T-cell (primary cell): ENCODE results near the gene GTPBP3. TPM values are rescaled to one million over a fixed set of nuclear protein-coding genes. Genes with fewer than 3 reads are reported as not detected.

Experiments used
- ATAC-seq, 4 experiments: fragments of 200-7000 bp in 3 of 4; fragments of 150-1000 bp in 1 of 4; cut with Tn5 transposase; replicated peaks in 1 of 4; 1 replicate in 3 of 4; 2 replicates in 1 of 4; pipeline ENCODE4 v1.10.0; 2021; ENCODE audit warnings: moderate library complexity in 3 of 4, mild to moderate bottlenecking in 2 of 4, moderate number of reproducible peaks in 1 of 4
- CTCF ChIA-PET, 2 donors: fragments of 300-600 bp; sonication (Branson Sonifier 250); formaldehyde crosslinking; loops; one replicate each; lab custom pipeline; 2022; ENCODE audit warnings: antibody characterized with exemption in 2 of 2; lab: Charles Lee
- POLR2A ChIA-PET, 2 donors: fragments of 300-600 bp; sonication (Branson Sonifier 250); formaldehyde crosslinking; loops; one replicate each; lab custom pipeline; 2022; ENCODE audit warnings: antibody characterized with exemption in 2 of 2; lab: Charles Lee
- DNase-seq, 35 experiments: peaks; one replicate each; pipeline versions ENCODE4 v3.0.0 to v3.0.0-alpha.2; 2013 to 2023
- H3K27ac ChIP-seq: one replicate; pipeline ENCODE4 v1.5.1; 2013; ENCODE audit warnings: low read length
- H3K27me3 ChIP-seq, 2 experiments: replicated peaks in 1 of 2; 1 replicate in 1 of 2; 2 replicates in 1 of 2; pipeline versions ENCODE4 v1.6.1 to v1.7.0; 2013; ENCODE audit warnings: low read length in 1 of 2, mixed read lengths in 1 of 2; ENCODE audit not compliant: control insufficient read depth in 2 of 2, insufficient read depth in 2 of 2; ENCODE audit errors: extremely low read depth in 1 of 2
- H3K36me3 ChIP-seq, 2 donors: 1 replicate in 1 of 2; 2 replicates in 1 of 2; pipeline versions ENCODE4 v1.6.1 to v1.7.0; 2013; ENCODE audit warnings: low read length in 1 of 2; ENCODE audit not compliant: control insufficient read depth in 2 of 2, insufficient read depth in 1 of 2; ENCODE audit errors: extremely low read depth in 1 of 2
- H3K4me1 ChIP-seq, 2 experiments: 1 replicate in 1 of 2; 2 replicates in 1 of 2; pipeline versions ENCODE4 v1.6.1 to v1.7.0; 2013; ENCODE audit warnings: low read length in 2 of 2, mixed read lengths in 1 of 2; ENCODE audit not compliant: insufficient read depth in 2 of 2, control insufficient read depth in 1 of 2; ENCODE audit errors: extremely low read depth in 1 of 2
- H3K4me3 ChIP-seq, 2 donors: 1 replicate in 1 of 2; 2 replicates in 1 of 2; pipeline versions ENCODE4 v1.5.1 to v1.7.0; 2013; ENCODE audit warnings: mild to moderate bottlenecking in 2 of 2, low read length in 1 of 2, moderate library complexity in 1 of 2; ENCODE audit not compliant: control insufficient read depth in 1 of 2; ENCODE audit errors: extremely low read depth in 1 of 2
- H3K9me3 ChIP-seq: 2 replicates; pipeline ENCODE4 v1.7.0; 2013
- H3K27ac Mint-ChIP-seq, 2 donors: one replicate each; pipeline ENCODE4 v1.8.0; 2020 to 2021; ENCODE audit warnings: mild to moderate bottlenecking in 2 of 2, mixed read lengths in 2 of 2
- H3K27me3 Mint-ChIP-seq, 2 donors: one replicate each; pipeline ENCODE4 v1.8.0; 2021 to 2022; ENCODE audit warnings: mixed read lengths in 2 of 2
- H3K36me3 Mint-ChIP-seq: one replicate; pipeline ENCODE4 v1.8.0; 2021; ENCODE audit warnings: mixed read lengths
- H3K4me1 Mint-ChIP-seq, 3 donors: one replicate each; pipeline ENCODE4 v1.8.0; 2020 to 2022; ENCODE audit warnings: mixed read lengths in 3 of 3, mild to moderate bottlenecking in 1 of 3
- H3K4me3 Mint-ChIP-seq, 3 donors: one replicate each; pipeline ENCODE4 v1.8.0; 2020 to 2022; ENCODE audit warnings: mild to moderate bottlenecking in 3 of 3, mixed read lengths in 3 of 3, moderate library complexity in 3 of 3
- H3K9me3 Mint-ChIP-seq, 3 donors: one replicate each; pipeline ENCODE4 v1.8.0; 2020 to 2022; ENCODE audit warnings: mixed read lengths in 3 of 3
- WGBS: methylation state at CpG from one replicate; pipeline ENCODE4 v1.1.5; 2013; ENCODE audit warnings: missing lambda C conversion rate; ENCODE audit not compliant: insufficient coverage; 5-methylcytosine and 5-hydroxymethylcytosine counted together
- total RNA-seq, 35 experiments: library from RNA in 6 of 35; stranded (reverse) in 6 of 35; fragments of 120-200 nt in 1 of 35; gene quantifications; one replicate each; pipeline versions ENCODE4 v1.2.1 to v1.2.4 and lab custom pipeline; 2013 to 2026

Gene GTPBP3
- total RNA-seq, 5 donors from 2014 or later (not counting 1 experiment from before 2014, with no cell fraction given) = 31.9 to 72.5 (median 65.7) TPM

GRCh38 chr19:17339088-17339741 lies 1.9 kb downstream of the GTPBP3 start:
- Mint-ChIP-seq H3K27ac (no peak overlapping the region), H3K36me3 (no peaks in the 10 kb centered on the region), H3K27me3 (no peaks in the 10 kb centered on the region), H3K9me3 (no peaks in the 10 kb centered on the region), H3K4me1 (peaks cover 24 to 33% (median 31%) of the 10 kb centered on the region in 3 donors), H3K4me3 (peak overlapping the region; percentile 84 to 92 (median 87))
- POLR2A ChIA-PET = no interaction called here
- DNase-seq = peak in 10 of 35 experiments; percentile 20 to 44 (median 30)
- ATAC-seq = no peak
- CTCF ChIA-PET = no interaction called here
- Histone ChIP-seq H3K27ac (no peak overlapping the region), H3K4me1 (peaks cover 7 to 36% of the 10 kb centered on the region in 2 experiments), H3K4me3 (no peak overlapping the region), H3K27me3 (no peaks in the 10 kb centered on the region), H3K9me3 (no peaks in the 10 kb centered on the region), H3K36me3 (peaks cover 4 to 8% of the 10 kb centered on the region in 2 donors)
- 98% methylated on average over 8 of the region's 34 CpGs for WGBS

GRCh38 chr19:17340302-17340870 lies 3.0 kb downstream of the GTPBP3 start:
- Mint-ChIP-seq H3K36me3 (no peaks in the 10 kb centered on the region), H3K4me3 (no peak overlapping the region), H3K9me3 (no peaks in the 10 kb centered on the region), H3K4me1 (peaks cover 16 to 26% (median 24%) of the 10 kb centered on the region in 3 donors), H3K27ac (no peak overlapping the region), H3K27me3 (no peaks in the 10 kb centered on the region)
- H3K27ac ChIP-seq = no peak overlapping the region
- peaks cover 4 to 8% of the 10 kb centered on the region in 2 donors for H3K36me3 ChIP-seq
- ATAC-seq (no peak), DNase-seq (no peak)
- H3K9me3 ChIP-seq = no peaks in the 10 kb centered on the region
- H3K4me3 ChIP-seq = no peak overlapping the region
- H3K4me1 ChIP-seq = peaks cover 5 to 29% of the 10 kb centered on the region in 2 experiments
- no peaks in the 10 kb centered on the region for H3K27me3 ChIP-seq
- ChIA-PET CTCF (interaction anchor here in 1 of 2 donors (0.7 kb wide), 1 partner anchor 44 kb away, joined by 4 read pairs; no protein-coding TSS in a partner anchor), POLR2A (no interaction called here)
- 97% methylated on average over 19 of the region's 21 CpGs for WGBS

GRCh38 chr19:17340871-17341357 lies 3.6 kb downstream of the GTPBP3 start:
- Histone ChIP-seq H3K4me3 (no peak overlapping the region), H3K36me3 (peaks cover 4 to 8% of the 10 kb centered on the region in 2 donors), H3K4me1 (peaks cover 5 to 25% of the 10 kb centered on the region in 2 experiments), H3K9me3 (no peaks in the 10 kb centered on the region), H3K27me3 (peaks cover 0 to under 1% of the 10 kb centered on the region in 2 experiments), H3K27ac (no peak overlapping the region)
- peaks cover 17 to 24% (median 22%) of the 10 kb centered on the region in 3 donors for H3K4me1 Mint-ChIP-seq
- no peaks in the 10 kb centered on the region for H3K9me3 Mint-ChIP-seq
- H3K27me3 Mint-ChIP-seq = no peaks in the 10 kb centered on the region
- H3K4me3 Mint-ChIP-seq = no peak overlapping the region
- ATAC-seq (no peak), DNase-seq (no peak)
- POLR2A ChIA-PET = no interaction called here
- 97% methylated on average over 13 of the region's 17 CpGs for WGBS
- no peak overlapping the region for H3K27ac Mint-ChIP-seq
- no peaks in the 10 kb centered on the region for H3K36me3 Mint-ChIP-seq
- CTCF ChIA-PET = interaction anchor here in 1 of 2 donors (0.7 kb wide), 1 partner anchor 44 kb away, joined by 4 read pairs; no protein-coding TSS in a partner anchor

- ChIA-PET POLR2A (no interaction called here), CTCF (interaction anchor here in 1 of 2 donors (0.7 kb wide), 1 partner anchor 43 kb away, joined by 4 read pairs; no protein-coding TSS in a partner anchor)
- ATAC-seq (no peak), DNase-seq (no peak)
- H3K4me3 ChIP-seq = no peak overlapping the region
- Mint-ChIP-seq H3K4me3 (no peak overlapping the region), H3K27ac (no peak overlapping the region), H3K4me1 (peaks cover 19 to 28% (median 25%) of the 10 kb centered on the region in 3 donors), H3K9me3 (no peaks in the 10 kb centered on the region), H3K27me3 (no peaks in the 10 kb centered on the region), H3K36me3 (no peaks in the 10 kb centered on the region)
- peaks cover 0 to 5% of the 10 kb centered on the region in 2 experiments for H3K27me3 ChIP-seq
- H3K27ac ChIP-seq = no peak overlapping the region
- peaks cover 5 to 27% of the 10 kb centered on the region in 2 experiments for H3K4me1 ChIP-seq
- H3K36me3 ChIP-seq = peaks cover 4 to 8% of the 10 kb centered on the region in 2 donors
- no peaks in the 10 kb centered on the region for H3K9me3 ChIP-seq
- WGBS = 93% methylated on average over 14 of the region's 15 CpGs
These were observed 4.0 kb downstream of the GTPBP3 start for GRCh38 chr19:17341386-17341785.

GRCh38 chr19:17341845-17342244 lies 4.5 kb downstream of the GTPBP3 start:
- Histone ChIP-seq H3K36me3 (peaks cover 4 to 8% of the 10 kb centered on the region in 2 donors), H3K4me1 (peaks cover 5 to 23% of the 10 kb centered on the region in 2 experiments), H3K27ac (no peak overlapping the region), H3K9me3 (no peaks in the 10 kb centered on the region), H3K27me3 (peaks cover 0 to 6% of the 10 kb centered on the region in 2 experiments), H3K4me3 (no peak overlapping the region)
- 100% methylated on average over 3 of the region's 7 CpGs for WGBS
- no peaks in the 10 kb centered on the region for H3K36me3 Mint-ChIP-seq
- DNase-seq (no peak), ATAC-seq (no peak)
- no peaks in the 10 kb centered on the region for H3K27me3 Mint-ChIP-seq
- H3K4me1 Mint-ChIP-seq = peaks cover 18 to 26% (median 23%) of the 10 kb centered on the region in 3 donors
- H3K27ac Mint-ChIP-seq = no peak overlapping the region
- no peaks in the 10 kb centered on the region for H3K9me3 Mint-ChIP-seq
- ChIA-PET POLR2A (no interaction called here), CTCF (no interaction called here)
- H3K4me3 Mint-ChIP-seq = no peak overlapping the region

- Mint-ChIP-seq H3K9me3 (no peaks in the 10 kb centered on the region), H3K27me3 (peaks cover 13 to 14% of the 10 kb centered on the region in 2 donors), H3K27ac (peak overlapping the region in 1 of 2 donors; percentile 49), H3K4me3 (no peak overlapping the region), H3K36me3 (no peaks in the 10 kb centered on the region), H3K4me1 (peaks cover 5 to 13% (median 5%) of the 10 kb centered on the region in 3 donors)
- ATAC-seq (peak; percentile 94 to 96 (median 96)), DNase-seq (peak in 33 of 35 experiments; percentile 27 to 85 (median 64))
- peaks cover 2 to 38% of the 10 kb centered on the region in 2 experiments for H3K27me3 ChIP-seq
- POLR2A ChIA-PET = no interaction called here
- CTCF ChIA-PET = interaction anchor here (0.6 to 0.7 kb wide), 6 partner anchors 25 to 753 kb away, joined by 3 to 9 read pairs (median 3); no protein-coding TSS in a partner anchor
- H3K36me3 ChIP-seq = peaks cover 4 to 5% of the 10 kb centered on the region in 2 donors
- no peaks in the 10 kb centered on the region for H3K9me3 ChIP-seq
- 23% methylated on average over 19 of the region's 24 CpGs for WGBS
- no peak overlapping the region for H3K27ac ChIP-seq
- H3K4me3 ChIP-seq = no peak overlapping the region
- H3K4me1 ChIP-seq = peaks cover 0 to 7% of the 10 kb centered on the region in 2 experiments
These were observed 8.8 kb downstream of the GTPBP3 start for GRCh38 chr19:17346109-17346671.
